Keratinocyte (primary cell): ENCODE measurements around the gene SLC17A9.

Source experiments
- EZH2 ChIP-seq: IDR thresholded peaks from one replicate; pipeline ENCODE4 v1.6.1; 2012; ENCODE audit warnings: inconsistent platforms, mild to moderate bottlenecking, low read length, moderate library complexity
- TF ChIP-seq, protein P1 (sequence below), 3 experiments: IDR thresholded peaks in 1 of 3; conservative IDR thresholded peaks in 1 of 3; optimal IDR thresholded peaks in 1 of 3; 2 replicates in 2 of 3; 3 replicates in 1 of 3; pipeline versions ENCODE3 to v1.5.1; 2011; ENCODE audit warnings: low read length in 3 of 3, mild to moderate bottlenecking in 3 of 3, moderate library complexity in 2 of 3, control low read depth in 1 of 3, inconsistent platforms in 1 of 3; ENCODE audit not compliant: insufficient read depth in 2 of 3; ENCODE audit errors: extremely low read depth in 1 of 3

DNA sequence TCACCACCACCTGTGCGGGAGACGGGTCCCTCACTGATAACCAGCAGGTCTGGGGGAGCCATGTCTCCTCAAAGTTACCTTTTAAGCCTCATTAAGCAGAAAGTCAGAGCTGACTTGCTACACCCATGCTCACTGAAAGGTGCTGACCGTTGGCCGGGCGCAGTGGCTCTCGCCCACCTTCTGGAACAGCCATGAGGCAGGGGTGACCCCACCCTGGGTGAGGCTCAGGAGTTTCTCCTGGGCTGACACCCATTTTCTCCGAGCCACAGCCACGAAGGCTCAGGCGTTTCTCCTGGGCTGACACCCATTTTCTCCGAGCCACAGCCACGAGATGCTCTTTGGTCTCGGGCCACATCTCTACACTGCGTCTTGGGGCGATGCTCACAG is 44.1 kb downstream of the SLC17A9 start:
- TF ChIP-seq, protein P1, sequence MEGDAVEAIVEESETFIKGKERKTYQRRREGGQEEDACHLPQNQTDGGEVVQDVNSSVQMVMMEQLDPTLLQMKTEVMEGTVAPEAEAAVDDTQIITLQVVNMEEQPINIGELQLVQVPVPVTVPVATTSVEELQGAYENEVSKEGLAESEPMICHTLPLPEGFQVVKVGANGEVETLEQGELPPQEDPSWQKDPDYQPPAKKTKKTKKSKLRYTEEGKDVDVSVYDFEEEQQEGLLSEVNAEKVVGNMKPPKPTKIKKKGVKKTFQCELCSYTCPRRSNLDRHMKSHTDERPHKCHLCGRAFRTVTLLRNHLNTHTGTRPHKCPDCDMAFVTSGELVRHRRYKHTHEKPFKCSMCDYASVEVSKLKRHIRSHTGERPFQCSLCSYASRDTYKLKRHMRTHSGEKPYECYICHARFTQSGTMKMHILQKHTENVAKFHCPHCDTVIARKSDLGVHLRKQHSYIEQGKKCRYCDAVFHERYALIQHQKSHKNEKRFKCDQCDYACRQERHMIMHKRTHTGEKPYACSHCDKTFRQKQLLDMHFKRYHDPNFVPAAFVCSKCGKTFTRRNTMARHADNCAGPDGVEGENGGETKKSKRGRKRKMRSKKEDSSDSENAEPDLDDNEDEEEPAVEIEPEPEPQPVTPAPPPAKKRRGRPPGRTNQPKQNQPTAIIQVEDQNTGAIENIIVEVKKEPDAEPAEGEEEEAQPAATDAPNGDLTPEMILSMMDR (optimal IDR thresholded peaks at IDR 0.05 in 1 of 3, IDR thresholded peaks at IDR 0.05 in 1 of 3, conservative IDR thresholded peaks at IDR 0.05 in 1 of 3; ENCODE audit: extremely low read depth in 1 of 3, insufficient read depth in 2 of 3, low read length in 3 of 3), result no peak
- TF ChIP-seq EZH2, result no peak
